K562 (cell line): Measurements from ENCODE around the gene TPRG1L. TPM values are rescaled to one million over a fixed set of nuclear protein-coding genes. Genes with fewer than 3 reads are reported as not detected.

Experiments
- ATAC-seq: fragments of 200-7000 bp; cut with Tn5 transposase; 3 replicates; pipeline ENCODE4 v1.9.1; 2020; ENCODE audit warnings: moderate library complexity
- BruUV-seq: library from RNA; stranded (reverse); fragments of 400-500 nt; replicated peaks from 2 replicates; lab custom pipeline; 2021; lab: Mats Ljungman, UMichigan
- CTCF ChIA-PET: fragments of 300-600 bp; formaldehyde crosslinking; extraction: SDS; loops from one replicate; lab custom pipeline; 2021; ENCODE audit warnings: low intra/inter-chr PET ratio; lab: Yijun Ruan, JAX
- POLR2A ChIA-PET: fragments of 300-600, 350-650 bp; sonication (Branson Sonifier 250); formaldehyde crosslinking; extraction: SDS; loops from one replicate; lab custom pipeline; 2021; ENCODE audit warnings: antibody characterized with exemption, inconsistent platforms; lab: Yijun Ruan, JAX
- DNase-seq, 4 experiments: peaks; one replicate each; pipeline versions ENCODE4 v3.0.0 to v3.0.0-alpha.2; 2011 to 2018; ENCODE audit warnings: low spot score in 3 of 4, mixed read lengths in 3 of 4; ENCODE audit errors: extremely low read depth in 1 of 4
- FAIRE-seq: peaks from 2 replicates; lab custom pipeline; 2011; peaks lifted over from hg19 to GRCh38; lab: Jason Lieb, UNC
- H2AFZ ChIP-seq: 2 replicates; pipeline ENCODE4 v1.6.0; 2011; ENCODE audit warnings: low read depth, low read length, control low read depth, inconsistent platforms
- H3K27ac ChIP-seq: fragments of 200-600 bp; 3 replicates; pipeline ENCODE4 v1.8.0; 2011; ENCODE audit warnings: low read depth, mild to moderate bottlenecking, control low read depth, inconsistent platforms, low read length, moderate library complexity, mixed read lengths; ENCODE audit errors: extremely low read depth
- H3K27me3 ChIP-seq, 2 experiments: fragments of 300-600 bp in 1 of 2; 2 replicates in 1 of 2; 3 replicates in 1 of 2; pipeline versions ENCODE4 v1.6.0 to v1.8.0; 2011; ENCODE audit warnings: inconsistent platforms in 2 of 2, low read length in 2 of 2, mild to moderate bottlenecking in 1 of 2, mixed read lengths in 1 of 2, moderate library complexity in 1 of 2; ENCODE audit not compliant: control insufficient read depth in 2 of 2, insufficient read depth in 2 of 2
- H3K36me3 ChIP-seq: fragments of 300-600 bp; 3 replicates; pipeline ENCODE4 v1.8.0; 2011; ENCODE audit warnings: mild to moderate bottlenecking, low read length, inconsistent platforms; ENCODE audit not compliant: control insufficient read depth, insufficient read depth
- H3K4me1 ChIP-seq, 2 experiments: fragments of 200-600 bp in 1 of 2; replicated peaks in 1 of 2; 2 replicates in 1 of 2; 3 replicates in 1 of 2; pipeline versions ENCODE4 v1.5.1 to v1.8.0; 2011; ENCODE audit warnings: inconsistent platforms in 2 of 2, low read length in 2 of 2, mild to moderate bottlenecking in 1 of 2, mixed read lengths in 1 of 2, moderate library complexity in 1 of 2; ENCODE audit not compliant: control insufficient read depth in 2 of 2, insufficient read depth in 2 of 2
- H3K4me2 ChIP-seq: 2 replicates; pipeline ENCODE4 v1.6.1; 2011; ENCODE audit warnings: low read length, control low read depth, inconsistent platforms, mixed read lengths; ENCODE audit not compliant: insufficient read depth
- H3K4me3 ChIP-seq: fragments of 200-600 bp; sonication (generic), shearing (Covaris generic); 2 replicates; pipeline ENCODE4 v1.5.1; 2016; ENCODE audit warnings: control low read depth, inconsistent platforms
- H3K79me2 ChIP-seq: fragments of 200-600 bp; 3 replicates; pipeline ENCODE4 v1.8.0; 2011; ENCODE audit warnings: low read length, inconsistent platforms; ENCODE audit not compliant: control insufficient read depth, insufficient read depth
- H3K9ac ChIP-seq, 2 experiments: 2 replicates each; pipeline versions ENCODE4 v1.6.0 to v1.6.1; 2011; ENCODE audit warnings: low read depth in 2 of 2, low read length in 2 of 2, control low read depth in 1 of 2, inconsistent platforms in 1 of 2, mild to moderate bottlenecking in 1 of 2, mixed read lengths in 1 of 2; ENCODE audit not compliant: insufficient read depth in 1 of 2
- H3K9me1 ChIP-seq: one replicate; pipeline ENCODE4 v1.6.0; 2011; ENCODE audit warnings: inconsistent platforms, mild to moderate bottlenecking, low read length, moderate library complexity; ENCODE audit not compliant: control insufficient read depth, insufficient read depth
- H3K9me3 ChIP-seq: replicated peaks from 2 replicates; pipeline ENCODE4 v1.5.1; 2011; ENCODE audit warnings: low read depth, low read length, inconsistent platforms; ENCODE audit not compliant: control insufficient read depth, insufficient read depth
- H4K20me1 ChIP-seq: replicated peaks from 2 replicates; pipeline ENCODE4 v1.6.1; 2011; ENCODE audit warnings: low read length, inconsistent platforms, mixed read lengths; ENCODE audit not compliant: control insufficient read depth, insufficient read depth
- ATF4 ChIP-seq: fragments of 450-650 bp; formaldehyde crosslinking; IDR thresholded peaks from 2 replicates; pipeline ENCODE4 v1.4.0; 2022; ENCODE audit warnings: mild to moderate bottlenecking, moderate library complexity
- CREB3L1 ChIP-seq: fragments of 450-650 bp; IDR thresholded peaks from 2 replicates; pipeline ENCODE4 v1.6.1; 2014; ENCODE audit warnings: low read depth, mild to moderate bottlenecking, moderate library complexity, borderline replicate concordance
- GATA2 ChIP-seq: sonication (generic); formaldehyde crosslinking; IDR thresholded peaks from 2 replicates; pipeline ENCODE4 v1.4.0; 2020; ENCODE audit warnings: mild to moderate bottlenecking, missing genetic modification reagents
- HINFP ChIP-seq: fragments of 450-650 bp; conservative IDR thresholded peaks from 2 replicates; pipeline ENCODE4 v1.6.1; 2016; ENCODE audit warnings: missing genetic modification characterization, low read depth, mild to moderate bottlenecking, control low read depth, missing compliant biosample characterization
- NCOA4 ChIP-seq: fragments of 450-650 bp; IDR thresholded peaks from 2 replicates; pipeline ENCODE4 v1.6.1; 2018; ENCODE audit warnings: mild to moderate bottlenecking; ENCODE audit not compliant: partially characterized antibody
- NFYB ChIP-seq: IDR thresholded peaks from 2 replicates; pipeline ENCODE4 v1.6.1; 2011; ENCODE audit warnings: mild to moderate bottlenecking, moderate library complexity; ENCODE audit not compliant: insufficient read length; ENCODE audit errors: extremely low read depth
- STAT6 ChIP-seq: sonication (generic); formaldehyde crosslinking; IDR thresholded peaks from 2 replicates; pipeline ENCODE4 v1.8.1; 2023; ENCODE audit warnings: mild to moderate bottlenecking, missing genetic modification reagents
- SUPT5H ChIP-seq: fragments of 450-650 bp; IDR thresholded peaks from 2 replicates; pipeline ENCODE4 v1.6.1; 2016
- TEAD1 ChIP-seq, 2 experiments: fragments of 450-650 bp in 1 of 2; sonication (generic) in 1 of 2; formaldehyde crosslinking; IDR thresholded peaks; 2 replicates each; pipeline versions ENCODE4 v1.4.0 to v1.8.0; 2020 to 2022; ENCODE audit warnings: mild to moderate bottlenecking in 2 of 2, missing genetic modification reagents in 1 of 2
- ZFP36 ChIP-seq: fragments of 150-350 bp; IDR thresholded peaks from 2 replicates; pipeline ENCODE4 v1.6.1; 2018; ENCODE audit warnings: low read length, low read depth; ENCODE audit not compliant: partially characterized antibody
- ZFX ChIP-seq: sonication (generic); formaldehyde crosslinking; IDR thresholded peaks from 2 replicates; pipeline ENCODE4 v1.8.0; 2022; ENCODE audit warnings: mild to moderate bottlenecking, missing genetic modification reagents, moderate library complexity
- ZNF512 ChIP-seq: IDR thresholded peaks from 2 replicates; pipeline ENCODE4 v1.6.1; 2016; ENCODE audit warnings: missing genetic modification characterization, missing compliant biosample characterization
- WGBS: fragments of 100-300 bp; shearing (Covaris generic); methylation state at CpG from one replicate; pipeline ENCODE4 v1.1.6; 2016; ENCODE audit warnings: low coverage, mixed read lengths; ENCODE audit not compliant: insufficient coverage; ENCODE audit errors: missing lambda C conversion rate; 5-methylcytosine and 5-hydroxymethylcytosine counted together
- in situ Hi-C: fragments of 300-500 bp; cut with MboI; formaldehyde crosslinking; loops from 4 replicates; pipeline ENCODE4 v1.15.0; 2018; ENCODE audit warnings: inconsistent platforms, mixed read lengths
- intact Hi-C: fragments of 100-400 bp; cut with micrococcal nuclease; formaldehyde crosslinking; loops from 2 replicates; pipeline ENCODE4 v1.14.2; 2022
- polyA plus RNA-seq, 8 experiments: library from polyadenylated mRNA; depleted of rRNA in 4 of 8; stranded (reverse) in 5 of 8; unstranded in 3 of 8; fragments of >200 nt; fragmentation: Nextera tagmentation in 2 of 8; fragmentation: Illumina TruSeq in 1 of 8; extraction: Ambion mirVana in 2 of 8; extraction: Trizol in 1 of 8; gene quantifications; 2 replicates each; pipeline versions ENCODE4 v1.2.1 to v1.2.3, GENCODE V29; 2011 to 2014; ENCODE audit warnings: inconsistent platforms in 1 of 8, missing spikeins in 1 of 8
- total RNA-seq, 7 experiments: library from RNA; depleted of rRNA in 6 of 7; stranded (reverse); fragments of >200 nt in 6 of 7; fragmentation: Illumina TruSeq in 2 of 7; extraction: Trizol in 2 of 7; gene quantifications; 2 replicates each; pipeline versions ENCODE4 v1.2.1 to v1.2.3, GENCODE V29; 2011 to 2021; ENCODE audit warnings: low replicate concordance in 1 of 7

The TPRG1L gene
- total and polyA plus RNA-seq, 9 of the 15 experiments (the other 6 are each of a cell fraction or from before 2014, with no cell fraction given): 1.6 to 11.0 (median 6.2) TPM

GRCh38 chr1:3639397-3639911 lies 14.6 kb downstream of the TPRG1L start:
- H3K4me1 ChIP-seq: peaks cover 0 to 8% of the 10 kb centered on the region in 2 experiments; a peak in 1 of 5 replicates
- in situ Hi-C loops (no loop called here), intact Hi-C loops (no loop called here)
- peaks cover 47% of the 10 kb centered on the region; the same call in 2 of the 3 replicates for H3K36me3 ChIP-seq
- FAIRE-seq: no peak
- POLR2A ChIA-PET: interaction anchor here (0.6 to 1.0 kb wide), 2 partner anchors 10 to 38 kb away, joined by 3 to 5 read pairs; no protein-coding TSS in a partner anchor
- H3K9ac ChIP-seq: 0 out of 4 replicates have a peak overlapping the region, but pooled peaks of 1 of the 2 experiments have one; percentile 6
- no peaks in the 10 kb centered on the region for H3K27me3 ChIP-seq
- H3K9me1 ChIP-seq: no peaks in the 10 kb centered on the region
- H3K79me2 ChIP-seq: no peaks in the 10 kb centered on the region
- H3K4me3 ChIP-seq: no peak overlapping the region
- no peak overlapping the region for H3K4me2 ChIP-seq
- DNase-seq: no peak
- CTCF ChIA-PET: no interaction called here
- ATAC-seq: no peak
- BruUV-seq: no TSS peak
- no peaks in the 10 kb centered on the region for H3K9me3 ChIP-seq
- H4K20me1 ChIP-seq: 0 out of 2 replicates have a peak, but pooled peaks cover 7% of the 10 kb centered on the region
- no peak overlapping the region for H3K27ac ChIP-seq
- H2AFZ ChIP-seq: no peak overlapping the region
- WGBS: 89% methylated on average over 20 of the region's 23 CpGs
- TF ChIP-seq CREB3L1 (no peak), TEAD1 (CRISPR knock-in tag; IDR thresholded peaks at IDR 0.05) (no peak), ATF4 (CRISPR knock-in tag) (no peak), ZNF512 (tag) (no peak), ZFP36 (no peak), GATA2 (CRISPR knock-in tag) (no peak), SUPT5H (no peak), STAT6 (CRISPR knock-in tag) (no peak), NCOA4 (no peak), ZFX (no peak), HINFP (no peak), NFYB (no peak)
